Astrocyte (in vitro differentiated cells and primary cell): ENCODE results near the gene SPATA45.

ENCODE experiments used
- EZH2 ChIP-seq: IDR thresholded peaks from 2 replicates; pipeline ENCODE4 v1.6.1; 2012; ENCODE audit warnings: mild to moderate bottlenecking, low read length, inconsistent platforms; ENCODE audit not compliant: insufficient read depth
- TF ChIP-seq, protein P1 (sequence below): IDR thresholded peaks from 2 replicates; pipeline ENCODE4 v1.5.1; 2011; ENCODE audit warnings: low read depth, mild to moderate bottlenecking, inconsistent platforms, low read length, moderate library complexity; ENCODE audit not compliant: insufficient read depth

DNA sequence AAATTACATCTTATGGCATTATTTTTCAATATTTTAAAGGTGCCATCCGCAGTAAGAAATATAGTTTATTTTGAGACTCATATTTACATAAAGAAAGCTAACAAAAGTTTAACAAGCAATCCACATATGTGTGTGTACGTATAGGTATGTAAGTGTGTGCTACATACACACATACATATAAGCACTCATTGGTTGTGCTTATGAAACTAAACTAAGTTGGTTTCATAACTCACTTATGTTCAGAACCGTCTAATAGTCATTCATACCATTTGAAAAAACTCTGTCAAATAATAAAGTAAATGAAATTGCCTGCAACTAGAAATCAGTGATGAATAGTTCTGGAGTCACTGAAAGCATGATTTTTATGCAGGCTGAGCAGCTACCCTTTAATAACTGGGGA is 41.7 kb downstream of the SPATA45 start:
- TF ChIP-seq, protein P1, sequence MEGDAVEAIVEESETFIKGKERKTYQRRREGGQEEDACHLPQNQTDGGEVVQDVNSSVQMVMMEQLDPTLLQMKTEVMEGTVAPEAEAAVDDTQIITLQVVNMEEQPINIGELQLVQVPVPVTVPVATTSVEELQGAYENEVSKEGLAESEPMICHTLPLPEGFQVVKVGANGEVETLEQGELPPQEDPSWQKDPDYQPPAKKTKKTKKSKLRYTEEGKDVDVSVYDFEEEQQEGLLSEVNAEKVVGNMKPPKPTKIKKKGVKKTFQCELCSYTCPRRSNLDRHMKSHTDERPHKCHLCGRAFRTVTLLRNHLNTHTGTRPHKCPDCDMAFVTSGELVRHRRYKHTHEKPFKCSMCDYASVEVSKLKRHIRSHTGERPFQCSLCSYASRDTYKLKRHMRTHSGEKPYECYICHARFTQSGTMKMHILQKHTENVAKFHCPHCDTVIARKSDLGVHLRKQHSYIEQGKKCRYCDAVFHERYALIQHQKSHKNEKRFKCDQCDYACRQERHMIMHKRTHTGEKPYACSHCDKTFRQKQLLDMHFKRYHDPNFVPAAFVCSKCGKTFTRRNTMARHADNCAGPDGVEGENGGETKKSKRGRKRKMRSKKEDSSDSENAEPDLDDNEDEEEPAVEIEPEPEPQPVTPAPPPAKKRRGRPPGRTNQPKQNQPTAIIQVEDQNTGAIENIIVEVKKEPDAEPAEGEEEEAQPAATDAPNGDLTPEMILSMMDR: no peak
- no peak for TF ChIP-seq EZH2
